ENCODE measurements around the gene ARSD.
"Not testable (repeated sequence)": the region's sequence is repeated elsewhere in the genome, so short reads cannot be mapped to it uniquely, and the experiment has no call there.

The ARSD gene

DNA sequence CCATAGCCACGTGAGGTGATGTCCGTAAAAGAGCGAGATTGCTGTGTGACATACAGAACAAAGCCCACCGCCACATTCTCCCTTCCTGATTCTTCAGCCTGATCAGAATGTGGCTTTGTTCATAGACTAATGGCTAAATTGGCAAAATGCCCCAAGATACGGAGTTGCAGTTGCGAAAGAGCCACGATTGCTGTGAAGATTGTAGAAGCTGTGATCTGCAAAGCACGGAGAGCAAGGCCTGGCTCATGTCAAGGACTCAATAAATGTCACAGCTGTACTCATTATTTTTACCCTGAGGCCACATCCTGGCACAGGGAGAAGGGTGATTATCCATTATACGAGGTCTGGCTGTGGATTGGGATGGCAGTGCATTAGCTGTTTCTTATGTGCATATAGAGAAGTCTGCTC lies 34.2 kb downstream of the ARSD start:
- no peak for DNase-seq (ENCODE audit: extremely low read depth in 1 of 2, low read depth in 1 of 2)

DNA sequence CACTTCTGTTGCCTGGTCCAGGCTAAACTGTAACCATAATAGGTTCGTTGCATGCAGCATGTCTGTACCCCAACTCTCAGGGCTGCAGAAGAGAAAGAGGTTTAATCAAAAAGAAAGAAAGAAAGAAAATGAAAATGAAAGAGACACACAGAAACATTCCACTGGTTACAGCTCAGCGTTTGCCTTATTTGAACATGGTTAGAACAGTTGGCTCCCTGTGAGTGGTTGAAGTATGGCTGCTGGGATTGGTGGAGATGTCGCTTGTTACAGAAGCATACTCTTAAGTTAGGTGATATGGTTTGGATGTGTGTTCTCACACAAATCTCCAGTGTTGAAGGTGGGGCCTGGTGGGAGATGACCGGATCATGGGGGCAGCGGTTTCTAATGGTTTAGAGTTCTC lies 36.3 kb downstream of the ARSD start:
- no peak for DNase-seq (ENCODE audit: extremely low read depth in 1 of 2, low read depth in 1 of 2)

DNA sequence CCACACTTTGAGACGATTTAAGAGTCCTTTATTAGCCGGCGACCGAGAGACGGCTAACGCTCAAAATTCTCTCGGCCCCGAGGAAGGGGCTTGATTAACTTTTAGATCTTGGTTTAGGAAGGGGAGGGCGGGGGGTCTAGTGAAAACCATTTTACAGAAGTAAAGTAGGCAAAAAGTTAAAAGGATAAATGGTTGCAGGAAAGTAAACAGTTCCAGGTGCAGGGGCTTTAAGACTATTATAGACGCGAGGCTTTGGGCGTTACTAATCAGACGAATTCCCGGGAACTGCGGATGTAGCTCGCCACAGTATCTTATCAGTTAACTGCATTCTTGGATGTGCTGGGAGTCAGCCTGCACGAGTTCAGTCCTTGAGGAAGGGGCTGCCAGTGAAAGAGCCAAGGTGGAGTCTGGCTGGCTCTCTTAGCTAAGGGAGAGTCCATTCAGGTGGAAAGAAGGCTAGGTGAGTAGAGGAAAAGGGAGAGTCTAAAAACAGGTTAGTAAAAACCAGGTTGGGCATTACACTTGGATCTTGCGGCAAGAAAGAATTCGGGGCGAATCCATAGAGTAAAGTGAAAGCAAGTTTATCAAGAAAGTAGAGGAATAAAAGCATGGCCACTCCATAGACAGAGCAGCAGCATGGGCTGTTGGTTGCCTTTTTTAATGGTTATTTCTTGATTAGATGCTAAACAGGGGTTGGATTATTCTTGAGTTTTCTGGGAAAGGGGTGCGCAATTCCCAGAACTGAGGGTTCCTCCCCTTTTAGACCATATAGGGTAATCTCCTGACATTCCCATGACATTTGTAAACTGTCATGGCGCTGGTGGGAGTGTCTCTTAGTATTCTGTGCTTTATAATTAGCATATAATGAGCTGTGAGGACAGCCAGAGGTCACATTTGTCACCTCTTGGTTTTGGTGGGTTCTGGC lies 38.3 kb downstream of the ARSD start:
- DNase-seq (ENCODE audit: extremely low read depth in 1 of 2, low read depth in 1 of 2) = not testable (repeated sequence)

DNA sequence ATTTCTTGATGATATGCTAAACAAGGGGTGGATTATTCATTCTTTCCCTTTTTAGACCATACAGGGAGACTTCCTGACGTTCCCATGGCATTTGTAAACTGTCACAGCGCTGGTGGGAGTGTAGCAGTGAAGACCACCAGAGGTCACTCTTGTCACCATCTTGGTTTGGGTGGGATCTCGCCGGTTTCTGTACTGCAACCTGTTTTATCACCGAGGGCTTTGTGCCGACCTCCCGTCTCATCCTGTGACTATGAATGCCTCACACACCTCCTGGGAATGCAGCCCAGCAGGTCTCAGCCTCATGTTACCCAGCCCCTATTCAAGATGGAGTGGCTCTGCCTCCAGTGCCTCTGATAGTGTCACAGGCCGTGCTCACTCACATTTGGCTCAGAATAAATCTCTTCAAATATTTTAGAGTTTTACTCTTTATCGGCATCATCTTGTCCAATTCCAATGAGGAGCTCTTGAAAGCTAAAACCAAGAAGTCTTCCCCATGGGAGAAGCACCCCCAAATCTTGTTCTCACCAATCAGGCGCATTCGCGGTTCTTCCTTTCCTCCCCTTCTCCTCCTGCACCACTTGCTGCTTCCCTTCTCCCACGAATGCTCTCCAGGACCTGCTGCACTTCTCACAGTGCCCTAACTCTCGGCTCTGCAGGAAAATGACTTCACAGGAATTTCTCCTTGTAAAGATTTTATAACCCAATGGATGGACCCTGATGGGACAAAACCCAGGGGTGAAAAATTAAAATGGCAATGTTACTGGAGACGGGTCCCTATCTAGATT lies 39.2 kb downstream of the ARSD start:
- not testable (repeated sequence) for DNase-seq (ENCODE audit: extremely low read depth in 1 of 2, low read depth in 1 of 2)

DNA sequence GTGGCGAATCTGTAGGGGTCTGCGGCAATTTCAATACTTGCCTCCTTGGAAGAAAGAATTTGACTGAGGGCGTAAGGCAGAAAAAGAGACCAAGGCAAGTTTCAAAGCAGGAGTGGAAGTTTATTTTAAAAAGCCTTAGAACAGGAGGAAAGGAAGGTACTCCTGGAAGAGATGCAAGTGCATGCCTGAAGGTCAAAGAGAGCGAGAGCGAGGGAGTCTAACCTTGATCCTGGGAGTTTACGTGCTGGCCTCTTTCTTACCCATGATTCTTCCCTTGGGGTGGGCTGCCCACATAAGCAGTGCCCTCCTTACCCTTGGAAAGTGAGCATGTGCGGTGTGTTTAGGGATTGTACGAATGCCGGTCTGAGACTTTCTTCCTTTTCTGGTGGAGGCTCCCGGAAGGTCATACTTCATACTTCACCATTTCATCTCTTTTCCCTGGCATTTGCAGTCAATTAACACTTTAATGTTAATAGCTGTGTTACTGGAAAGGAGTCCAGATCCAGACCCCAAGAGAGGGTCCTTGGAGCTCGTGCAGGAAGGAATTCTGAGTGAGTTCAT lies 40.0 kb downstream of the ARSD start:
- DNase-seq (ENCODE audit: extremely low read depth in 1 of 2, low read depth in 1 of 2) = no peak

DNA sequence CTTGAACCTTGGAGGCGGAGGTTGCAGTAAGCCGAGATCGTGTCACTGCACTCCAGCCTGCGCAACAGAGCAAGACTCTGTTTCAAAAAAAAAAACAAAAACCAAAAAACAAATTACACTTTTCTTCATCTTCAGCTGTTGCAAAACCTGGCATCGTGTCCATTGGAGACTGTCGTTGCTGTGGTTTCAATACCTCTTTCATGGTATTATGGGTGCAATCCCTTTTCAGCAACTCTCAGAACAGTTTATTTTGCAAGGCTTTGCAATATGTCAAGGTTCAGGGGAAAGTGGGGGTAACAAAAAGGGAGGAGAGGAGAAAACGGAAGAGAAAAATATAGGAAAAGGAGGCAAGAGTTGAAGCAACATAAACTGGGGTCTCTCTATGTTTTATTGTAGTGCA lies 40.8 kb downstream of the ARSD start:
- no peak for DNase-seq (ENCODE audit: extremely low read depth in 1 of 2, low read depth in 1 of 2)

DNA sequence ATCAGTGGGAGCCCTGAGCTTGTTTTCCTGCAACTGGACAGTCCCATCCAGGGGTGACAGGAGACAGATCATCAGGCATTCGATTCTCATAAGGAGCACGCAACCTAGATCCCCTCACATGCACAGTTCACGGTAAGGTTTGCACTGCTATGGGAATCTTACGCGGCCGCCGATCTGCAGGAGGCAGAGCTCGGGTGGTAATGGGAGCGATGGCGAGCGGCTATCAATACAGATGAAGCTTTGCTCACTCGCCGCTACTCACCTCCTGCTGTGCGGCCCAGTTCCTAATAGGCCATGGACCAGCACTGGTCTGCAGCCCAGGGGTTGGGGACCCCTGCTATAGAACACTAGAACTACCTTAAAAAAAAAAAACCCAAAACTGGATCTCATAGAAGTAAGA lies 45.4 kb downstream of the ARSD start:
- no peak for DNase-seq (ENCODE audit: extremely low read depth in 1 of 2, low read depth in 1 of 2)

DNA sequence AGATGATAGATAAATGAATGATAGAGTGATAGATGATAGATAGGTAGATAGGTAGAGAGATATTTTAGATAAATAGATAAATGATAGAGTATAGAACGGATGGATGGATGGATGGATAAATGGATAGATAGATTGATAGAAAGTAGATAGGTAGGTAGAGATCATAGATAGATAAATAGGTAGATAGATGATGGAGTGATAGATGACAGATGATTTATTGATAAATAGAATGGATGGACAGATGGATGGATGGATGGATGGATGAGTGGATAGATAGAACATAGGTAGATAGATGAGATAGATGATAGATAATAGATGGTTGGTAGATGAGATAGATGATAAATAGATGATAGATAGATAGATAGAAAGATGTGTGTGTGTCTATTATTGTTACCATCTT lies 49.5 kb downstream of the ARSD start:
- no peak for DNase-seq (ENCODE audit: extremely low read depth in 1 of 2, low read depth in 1 of 2)

DNA sequence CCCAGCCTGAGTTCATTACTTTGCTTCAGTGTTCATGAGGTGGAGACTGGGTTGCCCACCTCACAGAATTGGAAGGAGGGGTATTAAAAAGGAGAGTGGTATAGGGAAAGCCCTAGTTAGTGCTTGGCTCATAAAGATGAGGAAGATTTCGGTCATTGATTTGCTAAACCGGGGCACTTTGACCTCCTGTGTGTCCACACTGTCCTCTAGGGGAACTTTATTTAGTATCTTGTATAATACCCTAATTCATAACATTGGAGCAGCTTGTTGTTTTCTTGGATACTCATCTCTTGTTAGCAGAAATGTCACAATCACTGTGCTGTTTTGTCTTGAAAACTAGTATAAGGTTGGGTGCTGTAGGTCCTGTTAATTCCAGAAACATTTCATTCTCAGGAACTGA lies 50.6 kb downstream of the ARSD start:
- no peak for DNase-seq (ENCODE audit: extremely low read depth in 1 of 2, low read depth in 1 of 2)

DNA sequence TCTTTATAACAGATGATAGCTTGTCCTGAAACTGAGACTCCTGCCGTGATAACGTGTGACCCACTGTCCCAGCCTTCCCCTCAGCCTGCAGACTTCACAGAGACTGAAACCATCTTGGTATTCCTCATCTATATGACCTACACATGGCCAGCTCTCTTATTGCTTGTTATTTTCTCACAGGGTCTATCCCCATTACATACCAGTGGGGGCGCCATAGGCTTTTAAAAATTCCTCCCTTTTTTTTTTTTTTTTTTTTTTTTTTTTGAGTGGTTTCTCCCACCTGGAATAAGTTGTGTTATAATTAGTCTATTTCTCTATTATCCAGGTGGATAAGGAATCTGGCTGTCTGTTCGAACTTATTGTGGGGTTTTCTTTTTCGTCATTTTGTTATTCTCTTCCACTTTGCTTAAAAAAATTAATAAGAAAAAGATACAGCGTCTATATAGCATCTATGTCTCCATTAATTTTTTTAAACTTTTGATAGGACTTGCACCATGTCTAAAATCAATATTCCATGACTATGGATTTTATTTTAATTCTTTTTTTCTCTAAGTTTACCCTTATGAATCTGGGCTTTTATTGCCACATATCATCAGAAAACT lies 53.2 kb downstream of the ARSD start:
- DNase-seq (ENCODE audit: extremely low read depth in 1 of 2, low read depth in 1 of 2) = no peak

DNA sequence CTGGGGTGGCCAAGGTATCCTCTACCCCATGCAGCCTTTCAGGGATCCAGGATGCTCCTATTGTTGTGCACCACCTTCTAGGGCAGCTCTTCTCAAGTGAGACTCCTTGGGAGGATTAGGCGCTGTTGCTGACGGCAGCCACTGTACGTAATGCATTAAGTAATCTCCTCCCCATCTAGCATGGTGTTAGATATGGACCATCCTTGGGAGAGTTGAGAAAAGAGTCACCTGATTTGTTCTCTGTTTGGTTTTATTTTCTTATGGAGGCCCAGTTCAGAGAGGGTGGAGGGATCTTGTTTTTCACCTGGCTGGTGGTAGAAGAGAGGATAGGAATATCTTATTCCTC lies 54.0 kb downstream of the ARSD start:
- no peak for DNase-seq (ENCODE audit: extremely low read depth in 1 of 2, low read depth in 1 of 2)

DNA sequence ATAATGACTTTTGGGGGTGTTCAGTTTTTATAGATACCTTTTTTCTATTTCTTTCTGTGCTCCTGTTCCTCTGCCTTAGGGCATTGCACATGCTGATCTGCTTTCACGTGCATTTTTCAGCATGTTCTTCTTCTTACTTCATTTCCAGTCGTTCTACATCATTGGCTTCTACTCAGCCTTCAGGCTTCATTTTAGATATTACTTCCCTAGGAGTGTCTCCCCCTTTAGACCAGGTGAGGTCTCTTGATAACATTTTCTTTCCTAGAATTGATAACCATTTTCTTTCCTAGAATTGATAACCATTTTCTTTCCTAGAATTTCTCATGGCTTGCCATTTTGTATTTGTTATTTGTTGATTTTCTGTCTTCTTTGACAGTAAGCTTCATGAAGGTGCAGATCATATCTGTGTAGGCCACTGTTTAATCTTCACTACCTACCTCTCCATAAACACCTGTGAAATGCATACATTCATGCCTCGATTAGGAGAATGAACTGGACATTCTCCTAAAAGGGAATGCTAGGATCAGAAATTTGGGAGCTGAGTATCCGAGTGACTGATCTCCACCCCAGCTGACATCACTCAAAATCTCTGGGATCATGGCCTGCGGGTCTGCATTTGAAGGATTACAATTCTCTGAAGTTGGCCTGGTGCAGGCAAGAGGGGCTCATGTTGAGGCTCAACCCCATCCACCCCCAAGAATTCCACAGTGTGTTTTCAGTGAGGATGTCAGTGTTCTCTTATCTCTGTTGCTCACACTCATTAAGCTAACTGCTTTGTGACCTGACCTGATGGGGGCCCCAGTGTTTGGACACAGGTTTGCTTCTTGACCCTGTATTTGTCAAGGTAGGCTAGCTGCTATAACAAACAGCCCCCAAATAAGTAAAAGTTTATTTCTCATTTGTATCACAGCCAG lies 54.7 kb downstream of the ARSD start:
- DNase-seq (ENCODE audit: extremely low read depth in 1 of 2, low read depth in 1 of 2) = no peak

DNA sequence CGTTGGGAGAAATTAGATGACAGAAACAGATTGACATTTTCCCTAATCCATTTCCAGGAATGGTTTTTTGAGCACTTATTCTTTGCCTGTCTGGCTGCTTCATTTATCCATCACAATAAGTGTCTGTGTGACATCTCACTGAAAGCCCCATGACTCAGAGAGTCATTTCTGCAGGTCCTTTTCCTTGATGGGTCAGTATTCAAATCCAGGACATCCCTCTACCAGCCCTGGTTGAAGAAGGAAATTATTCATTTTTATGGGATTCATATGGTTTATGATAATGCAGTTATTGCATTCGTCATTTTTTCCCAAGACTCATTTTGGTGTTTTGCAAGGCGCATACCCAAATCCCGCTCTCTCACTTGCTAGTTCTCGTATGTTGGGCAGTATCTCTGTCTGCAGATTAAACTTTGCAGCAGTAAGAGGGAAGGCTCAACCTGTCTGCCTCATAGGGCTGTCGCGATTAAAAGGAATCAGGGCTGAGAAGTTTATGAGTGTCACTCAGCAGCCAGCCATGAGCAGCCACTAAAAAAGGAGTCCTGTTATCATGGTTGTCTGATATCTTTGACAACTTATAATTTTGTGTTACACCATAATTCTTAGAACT lies 56.4 kb downstream of the ARSD start:
- DNase-seq (ENCODE audit: extremely low read depth in 1 of 2, low read depth in 1 of 2) = no peak

DNA sequence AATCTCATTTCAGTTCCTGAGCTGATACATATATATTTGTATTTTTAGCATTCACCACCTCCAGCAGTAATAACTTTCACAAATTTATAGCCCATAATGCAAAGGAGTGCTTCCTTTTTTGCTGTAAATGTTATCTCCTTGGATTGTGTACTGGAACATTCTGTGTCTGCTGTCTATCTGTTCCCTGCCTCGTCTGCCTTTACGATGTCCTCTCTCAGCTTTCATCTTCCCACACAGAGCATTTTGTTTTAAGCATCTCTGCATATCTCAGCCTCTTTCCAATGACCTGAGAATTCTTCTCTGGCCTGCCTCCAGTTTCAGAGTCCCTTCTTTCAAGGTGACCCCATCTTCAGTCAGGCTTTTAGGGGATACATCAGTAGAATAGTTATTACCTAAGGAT lies 57.3 kb downstream of the ARSD start:
- DNase-seq (ENCODE audit: extremely low read depth in 1 of 2, low read depth in 1 of 2) = no peak

DNA sequence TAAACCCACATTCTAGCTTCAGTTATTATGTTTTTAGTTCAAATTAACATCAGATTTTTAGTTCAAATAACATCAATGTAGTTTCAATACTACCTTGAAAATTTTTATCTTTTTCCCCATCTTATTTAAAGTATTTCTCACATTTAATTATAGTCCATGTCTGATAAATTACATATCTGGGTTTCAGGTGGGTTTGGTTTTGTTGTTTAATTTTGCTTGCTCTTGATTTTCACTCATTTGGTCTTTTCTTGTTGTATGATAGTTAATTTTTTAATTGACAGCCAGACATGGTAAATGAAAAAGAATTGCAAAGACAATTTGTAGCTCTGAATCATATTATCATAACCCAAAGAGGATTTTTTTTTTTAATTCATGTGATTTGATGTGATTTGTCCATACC lies 58.5 kb downstream of the ARSD start:
- no peak for DNase-seq (ENCODE audit: extremely low read depth in 1 of 2, low read depth in 1 of 2)

DNA sequence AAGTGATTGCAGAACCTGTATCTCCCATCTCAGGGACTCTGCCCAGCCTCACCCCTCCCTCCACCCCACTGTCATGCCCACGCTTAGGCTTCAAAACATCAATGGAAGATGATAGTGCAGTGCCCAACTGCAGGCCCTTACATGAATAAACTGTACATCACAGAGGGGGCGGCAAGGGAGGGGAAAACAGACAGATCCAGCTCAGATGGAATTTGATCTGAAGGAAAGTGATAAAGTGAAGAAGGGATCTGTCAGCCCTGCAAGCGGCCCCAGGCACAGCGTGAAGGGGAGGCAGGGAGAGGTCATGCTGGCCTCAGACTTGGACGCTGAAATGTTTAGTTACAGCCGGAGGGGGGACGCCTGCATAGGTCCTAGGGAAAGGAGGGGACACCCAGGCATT lies 61.9 kb downstream of the ARSD start:
- DNase-seq (ENCODE audit: extremely low read depth in 1 of 2, low read depth in 1 of 2) = no peak

DNA sequence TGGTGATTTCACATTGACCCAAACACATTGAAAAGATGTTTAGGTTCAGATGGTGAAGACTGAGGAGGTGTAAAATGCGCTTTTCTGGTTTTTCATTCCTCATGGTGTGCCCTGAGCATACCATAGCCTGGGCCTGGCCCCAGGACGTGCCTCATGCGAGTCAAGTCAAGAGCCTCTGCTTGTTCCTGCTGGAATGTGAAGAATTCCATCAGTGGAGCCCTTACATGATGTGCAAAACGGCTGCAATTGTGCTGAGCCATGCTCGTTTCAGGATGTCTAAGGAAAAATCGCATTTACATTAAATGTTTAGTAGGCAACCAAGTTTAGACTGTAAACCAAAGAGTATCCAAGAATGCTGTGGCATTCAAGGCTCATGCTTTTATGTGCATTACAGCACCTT lies 65.5 kb downstream of the ARSD start:
- DNase-seq (ENCODE audit: extremely low read depth in 1 of 2, low read depth in 1 of 2) = no peak

DNA sequence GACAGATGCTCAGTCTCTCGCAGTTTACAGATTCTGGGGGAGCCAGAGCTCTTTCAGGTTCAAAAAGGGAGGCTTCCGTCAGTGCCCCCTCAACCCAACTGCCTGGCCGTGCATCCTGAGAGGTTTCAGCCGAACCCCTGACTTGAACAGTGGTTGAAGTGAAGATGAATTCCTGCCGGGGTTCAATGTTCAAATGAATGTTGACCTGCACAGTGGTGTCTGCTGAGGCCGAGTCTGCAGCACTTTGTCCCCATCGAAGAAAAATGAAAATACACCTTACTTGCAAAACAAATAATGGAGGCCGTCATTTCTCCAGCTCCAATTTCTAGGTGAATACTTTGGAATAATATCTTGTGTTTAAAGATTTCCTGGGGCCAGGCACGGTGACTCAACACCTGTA lies 66.7 kb downstream of the ARSD start:
- DNase-seq (ENCODE audit: extremely low read depth in 1 of 2, low read depth in 1 of 2) = no peak

DNA sequence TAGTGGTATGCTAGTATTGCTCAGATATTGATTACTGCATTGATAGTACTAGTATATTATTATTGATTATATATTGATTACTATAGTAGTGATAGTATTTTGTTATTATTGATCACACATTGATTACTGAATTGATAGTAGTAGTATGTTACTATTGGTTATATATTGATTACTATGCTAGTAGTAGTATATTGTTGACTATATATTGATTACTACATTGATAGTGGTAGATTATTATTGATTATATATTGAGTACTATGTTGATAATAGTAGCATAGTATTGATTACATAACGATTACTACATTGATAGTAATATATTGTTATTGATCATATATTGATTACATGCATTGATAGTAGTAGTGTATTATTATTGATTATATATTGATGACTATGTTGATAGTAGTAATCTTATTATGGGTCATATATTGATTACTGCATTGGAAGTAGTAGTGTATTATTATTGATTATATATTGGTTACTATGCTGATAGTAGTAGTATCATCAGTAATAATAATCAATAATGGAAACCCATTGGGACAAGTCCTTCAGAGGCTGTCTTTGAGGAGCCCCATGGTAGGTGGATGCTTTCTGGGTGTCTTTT lies 69.8 kb downstream of the ARSD start:
- DNase-seq (ENCODE audit: extremely low read depth in 1 of 2, low read depth in 1 of 2) = no peak

DNA sequence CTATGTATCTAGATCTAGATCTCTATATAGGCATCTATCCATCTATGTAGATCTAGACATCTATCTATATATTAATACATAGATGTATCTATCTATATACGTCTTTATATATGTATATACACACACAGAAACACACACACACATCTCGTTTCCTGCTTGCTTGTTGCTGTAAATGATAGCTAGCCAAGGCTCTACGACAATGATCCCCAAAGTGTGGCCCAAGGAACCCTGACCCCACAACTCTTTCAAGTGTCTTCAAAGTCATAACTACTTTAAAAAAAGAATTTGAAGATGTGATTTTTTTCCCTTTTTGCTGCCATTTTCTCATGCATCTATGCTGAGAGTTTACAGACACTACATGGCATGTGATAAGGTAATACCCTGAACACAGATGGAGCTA lies 71.6 kb downstream of the ARSD start:
- no peak for DNase-seq (ENCODE audit: extremely low read depth in 1 of 2, low read depth in 1 of 2)
